HG03280 (cell line): ENCODE data around the gene NAT10.

Experiments
- ATAC-seq: cut with Tn5 transposase; IDR thresholded peaks from one replicate; pipeline ENCODE4 v1.9.1; 2021; ENCODE audit warnings: mild to moderate bottlenecking, moderate library complexity; ENCODE audit not compliant: unreplicated experiment

The NAT10 gene

GRCh38 chr11:34105957-34106504 is 602 bp downstream of the NAT10 start:
- ATAC-seq = peak; percentile 15

GRCh38 chr11:34111722-34112270 is 6.4 kb downstream of the NAT10 start:
- no peak for ATAC-seq

GRCh38 chr11:34114014-34114413 is 8.6 kb downstream of the NAT10 start:
- ATAC-seq = no peak

GRCh38 chr11:34114471-34114870 is 9.0 kb downstream of the NAT10 start:
- no peak for ATAC-seq

- ATAC-seq = no peak
These were observed 15.2 kb downstream of the NAT10 start for GRCh38 chr11:34120651-34121050.

- ATAC-seq = no peak
These were observed 19.6 kb downstream of the NAT10 start for GRCh38 chr11:34124885-34125668.

GRCh38 chr11:34126959-34127848 is 21.8 kb downstream of the NAT10 start:
- ATAC-seq = no peak

GRCh38 chr11:34128824-34129223 is 23.4 kb downstream of the NAT10 start:
- ATAC-seq = no peak

GRCh38 chr11:34132261-34132965 is 27.0 kb downstream of the NAT10 start:
- ATAC-seq = no peak

GRCh38 chr11:34134765-34135164 is 29.3 kb downstream of the NAT10 start:
- ATAC-seq = peak; percentile 76

GRCh38 chr11:34135439-34135838 is 30.0 kb downstream of the NAT10 start:
- no peak for ATAC-seq

GRCh38 chr11:34136420-34136819 is 31.0 kb downstream of the NAT10 start:
- ATAC-seq = no peak

- no peak for ATAC-seq
These were observed 33.9 kb downstream of the NAT10 start for GRCh38 chr11:34139346-34139745.

- ATAC-seq = no peak
These were observed 34.7 kb downstream of the NAT10 start for GRCh38 chr11:34140149-34140548.

GRCh38 chr11:34143048-34143447 is 37.6 kb downstream of the NAT10 start:
- ATAC-seq = no peak

- peak; percentile 48 for ATAC-seq
These were observed 39.6 kb downstream of the NAT10 start for GRCh38 chr11:34145073-34145472.

GRCh38 chr11:34145847-34146381 is 40.5 kb downstream of the NAT10 start:
- no peak for ATAC-seq

- no peak for ATAC-seq
These were observed 41.0 kb downstream of the NAT10 start for GRCh38 chr11:34146411-34146810.

- ATAC-seq = no peak
These were observed 41.4 kb downstream of the NAT10 start for GRCh38 chr11:34146866-34147265.

- no peak for ATAC-seq
These were observed 42.2 kb downstream of the NAT10 start for GRCh38 chr11:34147581-34147980.
